ENCODE results near the gene PPCDC.

Gene PPCDC

DNA sequence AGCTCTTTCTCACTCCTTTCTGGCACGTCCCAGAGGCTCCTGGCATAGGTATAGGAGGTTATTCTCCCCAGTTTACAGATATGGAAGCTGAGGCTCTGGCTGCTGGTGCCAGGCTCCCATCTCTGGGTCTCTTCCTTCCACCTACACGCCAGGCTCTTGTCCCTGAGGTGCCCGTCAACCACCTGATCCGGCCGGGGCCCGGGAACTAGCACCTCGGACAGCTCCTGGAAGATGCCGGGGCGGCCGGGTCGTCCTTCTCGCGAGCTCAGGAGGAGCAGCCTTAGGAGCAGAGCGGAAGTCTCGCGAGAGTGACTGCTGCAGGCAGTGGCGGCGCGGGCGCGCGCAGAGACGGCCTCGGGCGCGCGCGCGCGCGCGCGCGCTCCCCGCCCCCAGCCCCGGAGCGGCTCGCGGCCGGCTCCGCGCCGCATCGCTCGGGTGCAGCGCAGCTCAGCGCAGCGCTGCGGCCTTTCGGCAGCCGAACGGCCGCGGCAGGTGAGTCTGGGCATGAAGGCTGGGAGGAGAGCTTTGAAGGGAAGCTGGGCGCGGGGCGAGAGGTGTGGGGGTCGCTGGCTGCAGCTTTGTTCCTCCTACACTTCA is 28.1 kb upstream of the PPCDC start, which contains the start of gene SCAMP5:
Gene SCAMP5, plus strand, starts transcription at position 382 of the 597 bp plus-strand sequence. CDS start 16,277 bp downstream, outside the sequence.
- no peak within 1 kb of the TSS for H2AK5ac ChIP-seq (ENCODE audit: low read depth, low read length)
- no peaks in the 10 kb centered on the region for H3K79me1 ChIP-seq (ENCODE audit: low read depth, low read length)
- H4K91ac ChIP-seq (ENCODE audit: low read depth, low read length, poor library complexity) = no peak within 1 kb of the TSS
- no peak within 1 kb of the TSS for H2BK15ac ChIP-seq (ENCODE audit: low read length)
- peak within 1 kb of the TSS; percentile 93 to 95 for H3K4me3 ChIP-seq (ENCODE audit: low read length in 2 of 2)
- H2BK120ac ChIP-seq (ENCODE audit: low read depth, low read length) = no peak within 1 kb of the TSS
- H3K9ac ChIP-seq (ENCODE audit: low read depth, low read length, poor library complexity) = peak within 1 kb of the TSS; percentile 91
- H3K4ac ChIP-seq (ENCODE audit: low read length) = no peak within 1 kb of the TSS
- no peak within 1 kb of the TSS for H2BK5ac ChIP-seq (ENCODE audit: low read length)
- H3K9me3 ChIP-seq (replicated peaks in 1 of 2; ENCODE audit: control insufficient read depth in 2 of 2, insufficient read depth in 1 of 2, low read depth in 1 of 2, low read length in 2 of 2) = peaks cover 0 to 8% of the 10 kb centered on the region in 2 donors
- H3K36me3 ChIP-seq (replicated peaks in 1 of 2; ENCODE audit: control insufficient read depth in 2 of 2, insufficient read depth in 2 of 2, low read length in 2 of 2) = no peaks in the 10 kb centered on the region
- peak within 1 kb of the TSS; percentile 98 for H2AFZ ChIP-seq (ENCODE audit: low read length)
- H3K18ac ChIP-seq (ENCODE audit: low read length) = peak within 1 kb of the TSS; percentile 89
- no CpG with 5 or more reads among the region's 58 CpGs for WGBS, 2 donors (ENCODE audit: extremely low coverage in 2 of 2, insufficient read length in 2 of 2, insufficient replicate concordance in 1 of 2)
- DNase-seq (ENCODE audit: low spot score) = peak; percentile 96
- H3K4me1 ChIP-seq (ENCODE audit: control insufficient read depth in 2 of 2, insufficient read depth in 1 of 2, low read depth in 1 of 2, low read length in 2 of 2) = peaks cover 2 to 6% of the 10 kb centered on the region in 2 donors
- peak within 1 kb of the TSS; percentile 89 for H3K4me2 ChIP-seq (ENCODE audit: insufficient read depth, low read length, poor library complexity, severe bottlenecking)
- no peak within 1 kb of the TSS for H3K27ac ChIP-seq (replicated peaks; ENCODE audit: low read length)
- H3K27me3 ChIP-seq (ENCODE audit: control insufficient read depth in 3 of 3, insufficient read depth in 3 of 3, low read depth in 1 of 3, low read length in 3 of 3) = peaks cover 0 to 14% (median 0%) of the 10 kb centered on the region in 3 experiments
- no peak within 1 kb of the TSS for H2BK12ac ChIP-seq (ENCODE audit: low read length)
- H3K14ac ChIP-seq (ENCODE audit: low read length) = peak within 1 kb of the TSS; percentile 87
- peak within 1 kb of the TSS; percentile 90 for H3K23ac ChIP-seq (ENCODE audit: low read depth, low read length, poor library complexity)
- no peak within 1 kb of the TSS for H4K8ac ChIP-seq (ENCODE audit: low read depth, low read length)

DNA sequence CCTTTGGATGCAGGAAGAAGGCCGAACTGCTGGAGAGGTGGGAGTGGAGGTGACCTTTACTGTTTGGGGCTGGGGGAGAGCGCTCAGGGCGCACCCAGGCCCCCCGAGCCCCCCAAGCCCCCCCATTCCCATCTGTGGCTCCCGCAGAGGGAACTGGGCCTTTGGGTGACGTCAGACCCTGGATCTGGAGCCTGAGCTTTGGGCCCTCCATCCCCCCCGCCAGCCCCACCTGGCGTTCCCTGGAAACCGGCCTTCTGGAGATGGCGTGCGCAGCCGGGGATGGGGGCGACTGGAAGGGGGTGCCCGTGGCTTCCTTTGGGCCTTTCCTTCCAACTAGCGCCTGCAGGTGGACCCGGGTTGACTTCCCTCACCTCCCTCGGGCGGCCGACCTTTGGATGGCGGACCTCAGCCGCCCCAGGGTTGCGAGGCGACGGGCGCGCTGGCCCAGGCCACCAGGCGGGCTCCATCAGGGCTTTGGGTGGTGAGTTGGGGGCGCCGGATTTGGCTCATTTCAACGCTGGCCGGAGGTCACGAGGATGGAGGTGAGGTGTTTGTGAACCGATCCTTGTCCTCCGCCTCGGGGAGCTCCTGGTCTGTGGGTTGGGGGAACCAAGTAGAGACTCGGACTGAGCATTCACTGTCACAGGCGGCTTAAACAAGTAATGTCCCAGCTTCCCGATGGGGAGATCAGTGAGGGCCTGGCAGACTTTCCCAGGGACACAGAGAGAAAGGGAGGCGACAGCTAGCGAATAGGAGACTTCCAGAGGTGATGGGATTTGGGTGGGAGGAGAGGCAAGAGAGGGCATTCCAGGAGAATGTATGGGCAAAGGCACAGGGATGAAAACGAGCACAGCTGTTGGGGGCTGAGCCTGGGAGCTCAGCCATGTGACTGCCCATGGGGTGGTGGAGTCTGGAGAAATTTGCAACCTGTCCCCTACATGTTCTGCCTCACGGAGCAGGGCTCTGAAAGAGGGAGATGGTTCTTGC is 27.3 kb upstream of the PPCDC start:
- peaks cover 2 to 6% of the 10 kb centered on the region in 2 donors for H3K4me1 ChIP-seq (ENCODE audit: control insufficient read depth in 2 of 2, insufficient read depth in 1 of 2, low read depth in 1 of 2, low read length in 2 of 2)
- H4K91ac ChIP-seq (ENCODE audit: low read depth, low read length, poor library complexity) = no peak overlapping the region
- H2BK5ac ChIP-seq (ENCODE audit: low read length) = no peak overlapping the region
- DNase-seq (ENCODE audit: low spot score) = peak; percentile 35
- no peak overlapping the region for H3K4ac ChIP-seq (ENCODE audit: low read length)
- peak overlapping the region; percentile 87 for H3K14ac ChIP-seq (ENCODE audit: low read length)
- H3K4me2 ChIP-seq (ENCODE audit: insufficient read depth, low read length, poor library complexity, severe bottlenecking) = peak overlapping the region; percentile 89
- no peak overlapping the region for H2BK15ac ChIP-seq (ENCODE audit: low read length)
- H3K27me3 ChIP-seq (ENCODE audit: control insufficient read depth in 3 of 3, insufficient read depth in 3 of 3, low read depth in 1 of 3, low read length in 3 of 3) = peaks cover 0 to 14% (median 0%) of the 10 kb centered on the region in 3 experiments
- H3K36me3 ChIP-seq (replicated peaks in 1 of 2; ENCODE audit: control insufficient read depth in 2 of 2, insufficient read depth in 2 of 2, low read length in 2 of 2) = no peaks in the 10 kb centered on the region
- H3K18ac ChIP-seq (ENCODE audit: low read length) = peak overlapping the region; percentile 89
- H3K9ac ChIP-seq (ENCODE audit: low read depth, low read length, poor library complexity) = peak overlapping the region; percentile 91
- no peak overlapping the region for H2AK5ac ChIP-seq (ENCODE audit: low read depth, low read length)
- H3K23ac ChIP-seq (ENCODE audit: low read depth, low read length, poor library complexity) = peak overlapping the region; percentile 90
- H3K79me1 ChIP-seq (ENCODE audit: low read depth, low read length) = no peaks in the 10 kb centered on the region
- no peak overlapping the region for H2BK120ac ChIP-seq (ENCODE audit: low read depth, low read length)
- H4K8ac ChIP-seq (ENCODE audit: low read depth, low read length) = no peak overlapping the region
- H2AFZ ChIP-seq (ENCODE audit: low read length) = peak overlapping the region; percentile 98
- H3K9me3 ChIP-seq (replicated peaks in 1 of 2; ENCODE audit: control insufficient read depth in 2 of 2, insufficient read depth in 1 of 2, low read depth in 1 of 2, low read length in 2 of 2) = peaks cover 0 to 8% of the 10 kb centered on the region in 2 donors
- no peak overlapping the region for H2BK12ac ChIP-seq (ENCODE audit: low read length)
- peak overlapping the region; percentile 93 to 95 for H3K4me3 ChIP-seq (ENCODE audit: low read length in 2 of 2)
- no CpG with 5 or more reads among the region's 42 CpGs for WGBS, 2 donors (ENCODE audit: extremely low coverage in 2 of 2, insufficient read length in 2 of 2, insufficient replicate concordance in 1 of 2)
- no peak overlapping the region for H3K27ac ChIP-seq (replicated peaks; ENCODE audit: low read length)

DNA sequence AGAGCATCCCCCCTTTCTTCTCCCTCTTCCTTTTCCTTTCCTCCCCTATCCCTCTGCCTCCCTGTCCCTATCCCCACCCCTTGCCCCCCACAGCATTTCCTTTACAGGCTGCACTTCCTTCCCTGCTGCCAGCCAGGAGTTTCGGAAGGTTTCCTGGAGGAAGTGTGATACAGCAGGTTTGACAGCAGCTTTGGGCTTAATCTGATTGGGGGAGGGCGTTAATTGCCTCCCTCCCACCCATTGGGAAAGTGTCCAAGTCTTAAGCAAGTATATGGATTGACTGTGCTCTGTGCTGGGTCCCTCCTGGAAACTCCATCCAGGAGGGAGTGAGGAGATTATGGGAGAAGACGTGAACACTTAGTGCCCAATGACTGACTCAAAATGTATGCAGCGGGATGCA is 26.2 kb upstream of the PPCDC start:
- WGBS, 2 donors (ENCODE audit: extremely low coverage in 2 of 2, insufficient read length in 2 of 2, insufficient replicate concordance in 1 of 2) = no CpG with 5 or more reads among the region's 4 CpGs

DNA sequence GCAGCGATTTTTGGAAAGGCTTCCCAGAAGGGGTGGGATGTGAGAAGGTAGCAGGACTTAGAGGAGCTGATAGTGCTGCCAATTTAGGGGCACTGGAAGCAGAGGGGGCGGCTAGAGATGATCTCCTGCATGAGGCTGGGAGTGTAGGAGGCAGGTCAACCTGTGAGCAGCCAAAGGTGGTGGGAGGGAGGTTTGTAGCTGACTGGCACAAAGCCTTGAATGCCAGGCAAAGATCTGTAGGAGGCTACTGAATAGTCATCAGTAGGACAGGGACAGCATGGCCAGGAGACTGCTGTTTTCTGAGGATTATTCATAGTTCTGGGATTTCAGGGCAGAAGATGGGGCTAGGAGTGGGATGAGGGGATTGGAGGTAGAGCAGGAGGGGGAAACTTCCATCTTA is 25.8 kb upstream of the PPCDC start:
- Histone ChIP-seq H3K4me1 (ENCODE audit: control insufficient read depth in 2 of 2, insufficient read depth in 1 of 2, low read depth in 1 of 2, low read length in 2 of 2) (peaks cover 2 to 6% of the 10 kb centered on the region in 2 donors), H3K79me1 (ENCODE audit: low read depth, low read length) (no peaks in the 10 kb centered on the region), H2BK120ac (ENCODE audit: low read depth, low read length) (no peak overlapping the region), H3K23ac (ENCODE audit: low read depth, low read length, poor library complexity) (no peak overlapping the region), H4K8ac (ENCODE audit: low read depth, low read length) (no peak overlapping the region), H2AK5ac (ENCODE audit: low read depth, low read length) (no peak overlapping the region), H3K9me3 (replicated peaks in 1 of 2; ENCODE audit: control insufficient read depth in 2 of 2, insufficient read depth in 1 of 2, low read depth in 1 of 2, low read length in 2 of 2) (peaks cover 0 to 8% of the 10 kb centered on the region in 2 donors), H3K18ac (ENCODE audit: low read length) (no peak overlapping the region), H3K36me3 (replicated peaks in 1 of 2; ENCODE audit: control insufficient read depth in 2 of 2, insufficient read depth in 2 of 2, low read length in 2 of 2) (peaks cover 0 to 2% of the 10 kb centered on the region in 2 donors), H2BK12ac (ENCODE audit: low read length) (no peak overlapping the region), H3K4me3 (ENCODE audit: low read length in 2 of 2) (peak overlapping the region in 1 of 2 donors; percentile 23), H2BK15ac (ENCODE audit: low read length) (no peak overlapping the region), H3K4me2 (ENCODE audit: insufficient read depth, low read length, poor library complexity, severe bottlenecking) (no peak overlapping the region), H2BK5ac (ENCODE audit: low read length) (no peak overlapping the region), H4K91ac (ENCODE audit: low read depth, low read length, poor library complexity) (no peak overlapping the region), H2AFZ (ENCODE audit: low read length) (no peak overlapping the region), H3K27me3 (ENCODE audit: control insufficient read depth in 3 of 3, insufficient read depth in 3 of 3, low read depth in 1 of 3, low read length in 3 of 3) (peaks cover 0 to 14% (median 0%) of the 10 kb centered on the region in 3 experiments), H3K27ac (replicated peaks; ENCODE audit: low read length) (no peak overlapping the region), H3K14ac (ENCODE audit: low read length) (no peak overlapping the region), H3K4ac (ENCODE audit: low read length) (no peak overlapping the region), H3K9ac (ENCODE audit: low read depth, low read length, poor library complexity) (no peak overlapping the region)
- DNase-seq (ENCODE audit: low spot score) = no peak
- no CpG with 5 or more reads among the region's 2 CpGs for WGBS, 2 donors (ENCODE audit: extremely low coverage in 2 of 2, insufficient read length in 2 of 2, insufficient replicate concordance in 1 of 2)

More for the DNA sequence above, 26.2 kb upstream of the PPCDC start:
- no peak overlapping the region for H2BK5ac ChIP-seq (ENCODE audit: low read length)
- H2BK12ac ChIP-seq (ENCODE audit: low read length) = no peak overlapping the region
- H2BK120ac ChIP-seq (ENCODE audit: low read depth, low read length) = no peak overlapping the region
- no peak overlapping the region for H3K4ac ChIP-seq (ENCODE audit: low read length)
- no peak overlapping the region for H3K18ac ChIP-seq (ENCODE audit: low read length)
- H3K9ac ChIP-seq (ENCODE audit: low read depth, low read length, poor library complexity) = no peak overlapping the region
- H3K4me3 ChIP-seq (ENCODE audit: low read length in 2 of 2) = no peak overlapping the region
- H3K36me3 ChIP-seq (replicated peaks in 1 of 2; ENCODE audit: control insufficient read depth in 2 of 2, insufficient read depth in 2 of 2, low read length in 2 of 2) = no peaks in the 10 kb centered on the region
- no peak overlapping the region for H2AFZ ChIP-seq (ENCODE audit: low read length)
- H3K27ac ChIP-seq (replicated peaks; ENCODE audit: low read length) = no peak overlapping the region
- peaks cover 0 to 14% (median 0%) of the 10 kb centered on the region in 3 experiments for H3K27me3 ChIP-seq (ENCODE audit: control insufficient read depth in 3 of 3, insufficient read depth in 3 of 3, low read depth in 1 of 3, low read length in 3 of 3)
- no peak overlapping the region for H4K8ac ChIP-seq (ENCODE audit: low read depth, low read length)
- H3K79me1 ChIP-seq (ENCODE audit: low read depth, low read length) = no peaks in the 10 kb centered on the region
- H2BK15ac ChIP-seq (ENCODE audit: low read length) = no peak overlapping the region
- peaks cover 2 to 6% of the 10 kb centered on the region in 2 donors for H3K4me1 ChIP-seq (ENCODE audit: control insufficient read depth in 2 of 2, insufficient read depth in 1 of 2, low read depth in 1 of 2, low read length in 2 of 2)
- H4K91ac ChIP-seq (ENCODE audit: low read depth, low read length, poor library complexity) = no peak overlapping the region
- no peak for DNase-seq (ENCODE audit: low spot score)
- peaks cover 0 to 8% of the 10 kb centered on the region in 2 donors for H3K9me3 ChIP-seq (replicated peaks in 1 of 2; ENCODE audit: control insufficient read depth in 2 of 2, insufficient read depth in 1 of 2, low read depth in 1 of 2, low read length in 2 of 2)
- no peak overlapping the region for H3K14ac ChIP-seq (ENCODE audit: low read length)
- H3K4me2 ChIP-seq (ENCODE audit: insufficient read depth, low read length, poor library complexity, severe bottlenecking) = no peak overlapping the region
- no peak overlapping the region for H3K23ac ChIP-seq (ENCODE audit: low read depth, low read length, poor library complexity)
- no peak overlapping the region for H2AK5ac ChIP-seq (ENCODE audit: low read depth, low read length)

Measured in neuronal stem cell (in vitro differentiated cells).